Panc1 (cell line): ENCODE data around the gene IPO11.

Experiments used
- POLR2AphosphoS5 ChIP-seq: IDR thresholded peaks from 2 replicates; pipeline ENCODE4 v1.6.1; 2012; ENCODE audit warnings: mild to moderate bottlenecking, low read depth, low read length, moderate library complexity
- SIN3A ChIP-seq: IDR thresholded peaks from 2 replicates; pipeline ENCODE4 v1.6.1; 2012; ENCODE audit warnings: low read depth, mild to moderate bottlenecking, low read length, moderate library complexity, borderline replicate concordance; ENCODE audit not compliant: insufficient read depth
- TF ChIP-seq, protein P1 (sequence below): fragments of 450-650 bp; IDR thresholded peaks from 2 replicates; pipeline ENCODE4 v1.5.1; 2017; ENCODE audit warnings: mild to moderate bottlenecking
- TF ChIP-seq, protein P2 (sequence below), 2 experiments: IDR thresholded peaks; 2 replicates each; pipeline ENCODE4 v1.6.1; 2011 to 2012; ENCODE audit warnings: low read depth in 2 of 2, control low read depth in 1 of 2, low read length in 1 of 2, mild to moderate bottlenecking in 1 of 2, moderate library complexity in 1 of 2; ENCODE audit not compliant: insufficient read depth in 1 of 2

- TF ChIP-seq, protein P1, sequence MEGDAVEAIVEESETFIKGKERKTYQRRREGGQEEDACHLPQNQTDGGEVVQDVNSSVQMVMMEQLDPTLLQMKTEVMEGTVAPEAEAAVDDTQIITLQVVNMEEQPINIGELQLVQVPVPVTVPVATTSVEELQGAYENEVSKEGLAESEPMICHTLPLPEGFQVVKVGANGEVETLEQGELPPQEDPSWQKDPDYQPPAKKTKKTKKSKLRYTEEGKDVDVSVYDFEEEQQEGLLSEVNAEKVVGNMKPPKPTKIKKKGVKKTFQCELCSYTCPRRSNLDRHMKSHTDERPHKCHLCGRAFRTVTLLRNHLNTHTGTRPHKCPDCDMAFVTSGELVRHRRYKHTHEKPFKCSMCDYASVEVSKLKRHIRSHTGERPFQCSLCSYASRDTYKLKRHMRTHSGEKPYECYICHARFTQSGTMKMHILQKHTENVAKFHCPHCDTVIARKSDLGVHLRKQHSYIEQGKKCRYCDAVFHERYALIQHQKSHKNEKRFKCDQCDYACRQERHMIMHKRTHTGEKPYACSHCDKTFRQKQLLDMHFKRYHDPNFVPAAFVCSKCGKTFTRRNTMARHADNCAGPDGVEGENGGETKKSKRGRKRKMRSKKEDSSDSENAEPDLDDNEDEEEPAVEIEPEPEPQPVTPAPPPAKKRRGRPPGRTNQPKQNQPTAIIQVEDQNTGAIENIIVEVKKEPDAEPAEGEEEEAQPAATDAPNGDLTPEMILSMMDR, result no peak
- TF ChIP-seq POLR2AphosphoS5, result no peak
- TF ChIP-seq, protein P2, sequence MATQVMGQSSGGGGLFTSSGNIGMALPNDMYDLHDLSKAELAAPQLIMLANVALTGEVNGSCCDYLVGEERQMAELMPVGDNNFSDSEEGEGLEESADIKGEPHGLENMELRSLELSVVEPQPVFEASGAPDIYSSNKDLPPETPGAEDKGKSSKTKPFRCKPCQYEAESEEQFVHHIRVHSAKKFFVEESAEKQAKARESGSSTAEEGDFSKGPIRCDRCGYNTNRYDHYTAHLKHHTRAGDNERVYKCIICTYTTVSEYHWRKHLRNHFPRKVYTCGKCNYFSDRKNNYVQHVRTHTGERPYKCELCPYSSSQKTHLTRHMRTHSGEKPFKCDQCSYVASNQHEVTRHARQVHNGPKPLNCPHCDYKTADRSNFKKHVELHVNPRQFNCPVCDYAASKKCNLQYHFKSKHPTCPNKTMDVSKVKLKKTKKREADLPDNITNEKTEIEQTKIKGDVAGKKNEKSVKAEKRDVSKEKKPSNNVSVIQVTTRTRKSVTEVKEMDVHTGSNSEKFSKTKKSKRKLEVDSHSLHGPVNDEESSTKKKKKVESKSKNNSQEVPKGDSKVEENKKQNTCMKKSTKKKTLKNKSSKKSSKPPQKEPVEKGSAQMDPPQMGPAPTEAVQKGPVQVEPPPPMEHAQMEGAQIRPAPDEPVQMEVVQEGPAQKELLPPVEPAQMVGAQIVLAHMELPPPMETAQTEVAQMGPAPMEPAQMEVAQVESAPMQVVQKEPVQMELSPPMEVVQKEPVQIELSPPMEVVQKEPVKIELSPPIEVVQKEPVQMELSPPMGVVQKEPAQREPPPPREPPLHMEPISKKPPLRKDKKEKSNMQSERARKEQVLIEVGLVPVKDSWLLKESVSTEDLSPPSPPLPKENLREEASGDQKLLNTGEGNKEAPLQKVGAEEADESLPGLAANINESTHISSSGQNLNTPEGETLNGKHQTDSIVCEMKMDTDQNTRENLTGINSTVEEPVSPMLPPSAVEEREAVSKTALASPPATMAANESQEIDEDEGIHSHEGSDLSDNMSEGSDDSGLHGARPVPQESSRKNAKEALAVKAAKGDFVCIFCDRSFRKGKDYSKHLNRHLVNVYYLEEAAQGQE (IDR thresholded peaks at IDR 0.05; ENCODE audit: insufficient read depth in 1 of 2, low read depth in 2 of 2, low read length in 1 of 2), result no peak
- no peak for TF ChIP-seq SIN3A
Measured at GRCh38 chr5:62671479-62671878, 258.9 kb downstream of the IPO11 start.
